Neural progenitor cell (in vitro differentiated cells): ENCODE data around the gene FRMD5. TPM values are rescaled to one million over a fixed set of nuclear protein-coding genes. Genes with fewer than 3 reads are reported as not detected.
A peak's percentile ranks its signal among the peaks of the same experiment; 100 is the strongest.

ENCODE experiments used
- DNase-seq: peaks from one replicate; pipeline ENCODE4 v3.0.0-alpha.2; 2016; ENCODE audit warnings: low spot score
- H2AFZ ChIP-seq: fragments of 200-600 bp; sonication (generic); replicated peaks from 2 replicates; pipeline ENCODE4 v1.6.1; 2016; ENCODE audit warnings: antibody characterized with exemption
- H3F3A ChIP-seq: fragments of 200-600 bp; sonication (generic); 2 replicates; pipeline ENCODE4 v1.6.1; 2016; ENCODE audit warnings: antibody characterized with exemption, low read depth
- H3K27ac ChIP-seq: fragments of 200-600 bp; sonication (generic); 2 replicates; pipeline ENCODE4 v1.5.1; 2016; ENCODE audit warnings: mild to moderate bottlenecking
- H3K27me3 ChIP-seq: fragments of 200-600 bp; sonication (generic); 2 replicates; pipeline ENCODE4 v1.6.1; 2016; ENCODE audit warnings: mild to moderate bottlenecking, moderate library complexity
- H3K36me3 ChIP-seq: fragments of 200-600 bp; sonication (generic); 2 replicates; pipeline ENCODE4 v1.5.1; 2016
- H3K4me1 ChIP-seq: fragments of 200-600 bp; sonication (generic); 2 replicates; pipeline ENCODE4 v1.6.1; 2016; ENCODE audit warnings: mixed run types
- H3K4me2 ChIP-seq: fragments of 200-600 bp; sonication (generic); 2 replicates; pipeline ENCODE4 v1.6.1; 2016
- H3K4me3 ChIP-seq: fragments of 200-600 bp; sonication (generic); 2 replicates; pipeline ENCODE4 v1.5.1; 2016
- H3K79me2 ChIP-seq: fragments of 200-600 bp; sonication (generic); 2 replicates; pipeline ENCODE4 v1.6.1; 2016; ENCODE audit warnings: low read depth
- H3K9ac ChIP-seq: fragments of 200-600 bp; sonication (generic); 2 replicates; pipeline ENCODE4 v1.6.1; 2016
- H3K9me3 ChIP-seq: fragments of 200-600 bp; sonication (generic); 2 replicates; pipeline ENCODE4 v1.5.1; 2016; ENCODE audit warnings: low read depth
- H4K20me1 ChIP-seq: fragments of 200-600 bp; sonication (generic); 2 replicates; pipeline ENCODE4 v1.6.1; 2016; ENCODE audit warnings: low read depth
- H3K27ac Mint-ChIP-seq: 3 replicates; pipeline ENCODE4 v1.8.0; 2021; ENCODE audit warnings: mixed read lengths
- H3K27me3 Mint-ChIP-seq: 2 replicates; pipeline ENCODE4 v1.8.0; 2022; ENCODE audit warnings: low read depth, mild to moderate bottlenecking, inconsistent platforms, moderate library complexity, mixed read lengths; ENCODE audit not compliant: insufficient read depth
- H3K36me3 Mint-ChIP-seq: 3 replicates; pipeline ENCODE4 v1.8.0; 2021; ENCODE audit warnings: mixed read lengths
- H3K4me1 Mint-ChIP-seq: 3 replicates; pipeline ENCODE4 v1.8.0; 2021; ENCODE audit warnings: mixed read lengths
- H3K4me3 Mint-ChIP-seq: 3 replicates; pipeline ENCODE4 v1.8.0; 2021; ENCODE audit warnings: mild to moderate bottlenecking, moderate library complexity, mixed read lengths
- H3K9me3 Mint-ChIP-seq: 3 replicates; pipeline ENCODE4 v1.8.0; 2020; ENCODE audit warnings: mixed read lengths
- EZH2 ChIP-seq: fragments of 200-600 bp; sonication (generic); IDR thresholded peaks from 2 replicates; pipeline ENCODE4 v1.6.1; 2017; ENCODE audit warnings: antibody characterized with exemption, mild to moderate bottlenecking, moderate library complexity
- EZH2phosphoT487 ChIP-seq: fragments of 200-600 bp; sonication (generic); IDR thresholded peaks from 2 replicates; pipeline ENCODE4 v1.6.1; 2017; ENCODE audit warnings: antibody characterized with exemption
- total RNA-seq: library from RNA; depleted of rRNA; stranded (reverse); fragments of >200 nt; gene quantifications from 2 replicates; pipeline ENCODE4 v1.2.3, GENCODE V29; 2015; ENCODE audit warnings: low replicate concordance
- TF ChIP-seq, protein P1 (sequence below): fragments of 200-600 bp; sonication (generic); IDR thresholded peaks from 2 replicates; pipeline ENCODE4 v1.5.1; 2017; ENCODE audit warnings: antibody characterized with exemption, mild to moderate bottlenecking

The FRMD5 gene
- total RNA-seq, 1 donor from 2014 or later, result 10.1 TPM

- Histone ChIP-seq H2AFZ (no peak overlapping the region), H4K20me1 (no peaks in the 10 kb centered on the region), H3K4me2 (no peak overlapping the region), H3K36me3 (no peaks in the 10 kb centered on the region), H3K27ac (no peak overlapping the region), H3K9me3 (no peaks in the 10 kb centered on the region), H3K27me3 (no peaks in the 10 kb centered on the region), H3F3A (no peaks in the 10 kb centered on the region), H3K9ac (no peak overlapping the region), H3K4me3 (no peak overlapping the region), H3K79me2 (no peaks in the 10 kb centered on the region), H3K4me1 (no peaks in the 10 kb centered on the region)
- TF ChIP-seq EZH2, result no peak
- TF ChIP-seq, protein P1, sequence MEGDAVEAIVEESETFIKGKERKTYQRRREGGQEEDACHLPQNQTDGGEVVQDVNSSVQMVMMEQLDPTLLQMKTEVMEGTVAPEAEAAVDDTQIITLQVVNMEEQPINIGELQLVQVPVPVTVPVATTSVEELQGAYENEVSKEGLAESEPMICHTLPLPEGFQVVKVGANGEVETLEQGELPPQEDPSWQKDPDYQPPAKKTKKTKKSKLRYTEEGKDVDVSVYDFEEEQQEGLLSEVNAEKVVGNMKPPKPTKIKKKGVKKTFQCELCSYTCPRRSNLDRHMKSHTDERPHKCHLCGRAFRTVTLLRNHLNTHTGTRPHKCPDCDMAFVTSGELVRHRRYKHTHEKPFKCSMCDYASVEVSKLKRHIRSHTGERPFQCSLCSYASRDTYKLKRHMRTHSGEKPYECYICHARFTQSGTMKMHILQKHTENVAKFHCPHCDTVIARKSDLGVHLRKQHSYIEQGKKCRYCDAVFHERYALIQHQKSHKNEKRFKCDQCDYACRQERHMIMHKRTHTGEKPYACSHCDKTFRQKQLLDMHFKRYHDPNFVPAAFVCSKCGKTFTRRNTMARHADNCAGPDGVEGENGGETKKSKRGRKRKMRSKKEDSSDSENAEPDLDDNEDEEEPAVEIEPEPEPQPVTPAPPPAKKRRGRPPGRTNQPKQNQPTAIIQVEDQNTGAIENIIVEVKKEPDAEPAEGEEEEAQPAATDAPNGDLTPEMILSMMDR, result no peak
- no peak for TF ChIP-seq EZH2phosphoT487
- no peak for DNase-seq
- no peaks in the 10 kb centered on the region for H3K27me3 Mint-ChIP-seq
- H3K9me3 Mint-ChIP-seq, result no peaks in the 10 kb centered on the region
- no peaks in the 10 kb centered on the region for H3K4me1 Mint-ChIP-seq
- no peak overlapping the region for H3K4me3 Mint-ChIP-seq
- H3K27ac Mint-ChIP-seq, result peak overlapping the region; percentile 8
- H3K36me3 Mint-ChIP-seq, result no peaks in the 10 kb centered on the region
Measured at GRCh38 chr15:43966646-43967045, 228.4 kb downstream of the FRMD5 start.

DNA sequence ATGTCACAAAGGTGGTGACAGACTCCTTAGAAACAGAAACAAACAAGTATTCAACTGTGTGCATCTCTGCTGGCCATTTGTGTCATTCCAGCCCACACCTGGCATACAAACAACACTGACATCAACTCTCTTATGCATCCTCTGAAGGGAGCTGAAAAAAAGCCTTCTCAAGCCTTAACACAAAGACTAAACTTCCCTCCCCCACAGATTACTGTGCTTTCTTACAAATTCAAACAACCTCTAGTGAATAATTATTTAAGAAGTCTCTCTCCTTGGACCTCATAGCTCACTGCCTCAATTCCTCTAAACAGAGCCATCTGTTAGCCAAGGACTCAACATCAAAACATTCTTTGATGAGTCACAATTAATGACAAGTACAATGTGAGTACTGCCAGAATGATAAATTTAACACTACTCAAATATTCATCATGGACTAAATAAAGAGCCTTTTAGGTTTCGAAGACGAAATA is 236.2 kb downstream of the FRMD5 start:
- TF ChIP-seq, protein P1, result no peak
- TF ChIP-seq EZH2 (no peak), EZH2phosphoT487 (no peak)
- no peaks in the 10 kb centered on the region for H3K27me3 ChIP-seq
- Mint-ChIP-seq H3K27me3 (no peaks in the 10 kb centered on the region), H3K4me1 (peaks cover 4% of the 10 kb centered on the region), H3K36me3 (no peaks in the 10 kb centered on the region), H3K27ac (no peak overlapping the region), H3K4me3 (no peak overlapping the region), H3K9me3 (no peaks in the 10 kb centered on the region)
- H3K9me3 ChIP-seq, result no peaks in the 10 kb centered on the region
- peak; percentile 2 for DNase-seq
- no peaks in the 10 kb centered on the region for H3K36me3 ChIP-seq
- no peak overlapping the region for H2AFZ ChIP-seq
- H3K79me2 ChIP-seq, result no peaks in the 10 kb centered on the region
- no peaks in the 10 kb centered on the region for H4K20me1 ChIP-seq
- H3K4me3 ChIP-seq, result no peak overlapping the region
- no peaks in the 10 kb centered on the region for H3F3A ChIP-seq
- peak overlapping the region; percentile 8 for H3K4me2 ChIP-seq
- peaks cover 10% of the 10 kb centered on the region for H3K4me1 ChIP-seq
- H3K9ac ChIP-seq, result no peak overlapping the region
- no peak overlapping the region for H3K27ac ChIP-seq

DNA sequence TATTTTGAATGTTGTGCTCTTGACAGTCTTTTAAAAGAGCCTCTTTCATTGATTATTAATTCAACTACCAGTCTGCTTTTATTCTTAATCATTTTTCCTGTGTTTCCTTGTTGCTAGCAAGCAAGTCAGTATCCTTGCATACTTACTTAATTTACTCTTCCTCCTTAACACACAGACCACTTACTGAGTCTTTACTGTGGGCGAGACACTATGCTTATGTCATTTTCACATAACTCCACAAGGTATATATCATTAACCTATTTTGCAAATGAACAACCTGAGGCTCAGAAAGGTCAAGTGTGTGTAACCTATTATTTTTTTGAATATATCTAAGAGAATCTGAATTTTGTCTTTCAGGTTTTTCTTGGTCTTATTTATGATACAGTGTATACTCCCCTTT is 237.3 kb downstream of the FRMD5 start:
- H3K9me3 Mint-ChIP-seq, result no peaks in the 10 kb centered on the region
- H3K4me3 ChIP-seq, result no peak overlapping the region
- no peak overlapping the region for H3K4me2 ChIP-seq
- H3K36me3 Mint-ChIP-seq, result no peaks in the 10 kb centered on the region
- H3K27ac ChIP-seq, result no peak overlapping the region
- H3F3A ChIP-seq, result no peaks in the 10 kb centered on the region
- H3K4me1 ChIP-seq, result peaks cover 11% of the 10 kb centered on the region
- H3K27ac Mint-ChIP-seq, result no peak overlapping the region
- H2AFZ ChIP-seq, result no peak overlapping the region
- H4K20me1 ChIP-seq, result no peaks in the 10 kb centered on the region
- no peak overlapping the region for H3K4me3 Mint-ChIP-seq
- DNase-seq, result no peak
- no peaks in the 10 kb centered on the region for H3K9me3 ChIP-seq
- no peaks in the 10 kb centered on the region for H3K27me3 ChIP-seq
- no peaks in the 10 kb centered on the region for H3K79me2 ChIP-seq
- TF ChIP-seq EZH2phosphoT487 (no peak), EZH2 (no peak)
- TF ChIP-seq, protein P1, result no peak
- no peak overlapping the region for H3K9ac ChIP-seq
- H3K36me3 ChIP-seq, result no peaks in the 10 kb centered on the region
- H3K27me3 Mint-ChIP-seq, result no peaks in the 10 kb centered on the region
- H3K4me1 Mint-ChIP-seq, result peaks cover 4% of the 10 kb centered on the region
